Natural killer cell (primary cell): ENCODE results near the gene OGFOD1. TPM values are rescaled to one million over a fixed set of nuclear protein-coding genes. Genes with fewer than 3 reads are reported as not detected.

Source experiments
- ATAC-seq, 3 donors: fragments of 150-1000 bp in 2 of 3; fragments of 200-7000 bp in 1 of 3; cut with Tn5 transposase; 1 replicate in 1 of 3; 2 replicates in 2 of 3; pipeline ENCODE4 v1.10.0; 2021; ENCODE audit warnings: mild to moderate bottlenecking in 2 of 3, moderate library complexity in 2 of 3
- DNase-seq, 2 donors: peaks; one replicate each; pipeline versions ENCODE4 v3.0.0 to v3.0.0-alpha.2; 2013 to 2021; ENCODE audit warnings: mixed read lengths in 1 of 2
- H3K27ac ChIP-seq: one replicate; pipeline ENCODE4 v1.5.1; 2013; ENCODE audit warnings: mild to moderate bottlenecking, low read length
- H3K27me3 ChIP-seq: one replicate; pipeline ENCODE4 v1.6.1; 2013; ENCODE audit warnings: low read length; ENCODE audit not compliant: control insufficient read depth, insufficient read depth
- H3K36me3 ChIP-seq: one replicate; pipeline ENCODE4 v1.6.1; 2013; ENCODE audit warnings: low read length; ENCODE audit not compliant: control insufficient read depth, insufficient read depth
- H3K4me1 ChIP-seq: one replicate; pipeline ENCODE4 v1.6.1; 2013; ENCODE audit warnings: low read length; ENCODE audit not compliant: control insufficient read depth, insufficient read depth
- H3K4me3 ChIP-seq: one replicate; pipeline ENCODE4 v1.5.1; 2013; ENCODE audit warnings: low read length
- H3K9me3 ChIP-seq: one replicate; pipeline ENCODE4 v1.6.1; 2013; ENCODE audit warnings: low read length; ENCODE audit not compliant: control insufficient read depth, insufficient read depth
- H3K27ac Mint-ChIP-seq, 2 donors: one replicate each; pipeline ENCODE4 v1.8.0; 2022; ENCODE audit warnings: mild to moderate bottlenecking in 2 of 2, mixed read lengths in 2 of 2, moderate library complexity in 1 of 2
- H3K27me3 Mint-ChIP-seq, 2 donors: one replicate each; pipeline ENCODE4 v1.8.0; 2022; ENCODE audit warnings: low read depth in 2 of 2, mixed read lengths in 2 of 2
- H3K36me3 Mint-ChIP-seq: one replicate; pipeline ENCODE4 v1.8.0; 2022; ENCODE audit warnings: mixed read lengths
- H3K4me1 Mint-ChIP-seq, 2 donors: one replicate each; pipeline ENCODE4 v1.8.0; 2022; ENCODE audit warnings: mixed read lengths in 2 of 2
- H3K4me3 Mint-ChIP-seq: one replicate; pipeline ENCODE4 v1.8.0; 2022; ENCODE audit warnings: mild to moderate bottlenecking, moderate library complexity, mixed read lengths
- H3K9me3 Mint-ChIP-seq, 2 donors: one replicate each; pipeline ENCODE4 v1.8.0; 2022; ENCODE audit warnings: mixed read lengths in 2 of 2
- WGBS: methylation state at CpG from one replicate; pipeline ENCODE4 v1.1.7; 2013; ENCODE audit warnings: missing lambda C conversion rate; ENCODE audit not compliant: insufficient coverage; 5-methylcytosine and 5-hydroxymethylcytosine counted together
- intact Hi-C: fragments of 100-400 bp; cut with micrococcal nuclease; formaldehyde crosslinking; loops from one replicate; pipeline ENCODE4 v1.14.2; 2022
- total RNA-seq, 4 donors: library from RNA; stranded (reverse); fragments of 120-200 nt in 1 of 4; gene quantifications; one replicate each; pipeline versions ENCODE4 v1.2.3 to v1.2.4, GENCODE V29; 2013 to 2022
- TF ChIP-seq, protein P1 (sequence below): fragments of 200-600 bp; IDR thresholded peaks from one replicate; pipeline ENCODE4 v1.8.0; 2022; ENCODE audit warnings: antibody characterized with exemption

The OGFOD1 gene
- total RNA-seq, 3 donors from 2014 or later (not counting 1 experiment from before 2014, with no cell fraction given) = 12.7 to 20.6 (median 13.1) TPM

DNA sequence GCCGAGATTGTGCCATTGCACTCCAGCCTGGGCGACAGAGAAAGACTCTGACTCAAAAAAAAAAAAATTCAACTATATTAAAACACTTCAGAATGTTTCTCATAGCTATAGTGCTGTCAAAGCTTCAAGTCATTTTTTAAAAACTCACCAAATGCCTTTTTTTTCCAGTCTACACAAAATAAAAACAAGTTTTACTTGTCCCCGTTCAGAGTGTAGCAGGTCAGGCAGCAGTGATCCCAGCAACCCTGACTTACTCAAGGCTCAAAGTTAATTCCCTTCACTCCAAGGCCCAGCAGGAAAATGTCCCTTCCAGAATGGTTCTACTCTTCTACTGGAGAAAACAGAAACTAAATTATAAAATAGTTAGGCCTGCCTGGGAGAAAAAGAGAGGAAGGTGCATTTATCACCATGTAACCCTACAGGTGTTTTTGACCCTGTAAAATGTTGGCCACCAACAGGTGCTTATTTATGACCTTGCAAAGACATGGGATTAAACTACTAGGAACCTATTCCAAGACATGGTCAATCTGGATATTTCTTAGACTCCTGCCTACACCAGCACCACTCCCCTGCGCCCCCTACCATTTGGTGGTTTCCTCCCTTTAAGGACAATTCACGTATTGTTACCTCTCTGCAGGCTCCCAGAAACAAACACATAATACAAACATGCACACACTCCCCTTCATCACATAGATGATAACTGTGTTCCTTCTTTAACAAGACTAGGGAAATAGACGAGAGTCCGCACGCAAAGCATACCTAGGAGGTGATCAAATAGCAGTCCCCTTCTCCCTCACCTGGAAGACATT lies 31.4 kb upstream of the OGFOD1 start:
- peaks cover 13% of the 10 kb centered on the region for H3K4me1 ChIP-seq
- TF ChIP-seq, protein P1, sequence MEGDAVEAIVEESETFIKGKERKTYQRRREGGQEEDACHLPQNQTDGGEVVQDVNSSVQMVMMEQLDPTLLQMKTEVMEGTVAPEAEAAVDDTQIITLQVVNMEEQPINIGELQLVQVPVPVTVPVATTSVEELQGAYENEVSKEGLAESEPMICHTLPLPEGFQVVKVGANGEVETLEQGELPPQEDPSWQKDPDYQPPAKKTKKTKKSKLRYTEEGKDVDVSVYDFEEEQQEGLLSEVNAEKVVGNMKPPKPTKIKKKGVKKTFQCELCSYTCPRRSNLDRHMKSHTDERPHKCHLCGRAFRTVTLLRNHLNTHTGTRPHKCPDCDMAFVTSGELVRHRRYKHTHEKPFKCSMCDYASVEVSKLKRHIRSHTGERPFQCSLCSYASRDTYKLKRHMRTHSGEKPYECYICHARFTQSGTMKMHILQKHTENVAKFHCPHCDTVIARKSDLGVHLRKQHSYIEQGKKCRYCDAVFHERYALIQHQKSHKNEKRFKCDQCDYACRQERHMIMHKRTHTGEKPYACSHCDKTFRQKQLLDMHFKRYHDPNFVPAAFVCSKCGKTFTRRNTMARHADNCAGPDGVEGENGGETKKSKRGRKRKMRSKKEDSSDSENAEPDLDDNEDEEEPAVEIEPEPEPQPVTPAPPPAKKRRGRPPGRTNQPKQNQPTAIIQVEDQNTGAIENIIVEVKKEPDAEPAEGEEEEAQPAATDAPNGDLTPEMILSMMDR = no peak
- no peaks in the 10 kb centered on the region for H3K9me3 ChIP-seq
- H3K4me3 ChIP-seq = no peak overlapping the region
- no peaks in the 10 kb centered on the region for H3K27me3 ChIP-seq
- DNase-seq (no peak), ATAC-seq (no peak)
- no peak overlapping the region for H3K27ac ChIP-seq
- Mint-ChIP-seq H3K27ac (no peak overlapping the region), H3K9me3 (no peaks in the 10 kb centered on the region), H3K36me3 (no peaks in the 10 kb centered on the region), H3K4me3 (no peak overlapping the region), H3K4me1 (peaks cover 37 to 47% of the 10 kb centered on the region in 2 donors), H3K27me3 (no peaks in the 10 kb centered on the region)
- 93% methylated on average over 8 of the region's 8 CpGs for WGBS
- no peaks in the 10 kb centered on the region for H3K36me3 ChIP-seq
- intact Hi-C loops = no loop called here

DNA sequence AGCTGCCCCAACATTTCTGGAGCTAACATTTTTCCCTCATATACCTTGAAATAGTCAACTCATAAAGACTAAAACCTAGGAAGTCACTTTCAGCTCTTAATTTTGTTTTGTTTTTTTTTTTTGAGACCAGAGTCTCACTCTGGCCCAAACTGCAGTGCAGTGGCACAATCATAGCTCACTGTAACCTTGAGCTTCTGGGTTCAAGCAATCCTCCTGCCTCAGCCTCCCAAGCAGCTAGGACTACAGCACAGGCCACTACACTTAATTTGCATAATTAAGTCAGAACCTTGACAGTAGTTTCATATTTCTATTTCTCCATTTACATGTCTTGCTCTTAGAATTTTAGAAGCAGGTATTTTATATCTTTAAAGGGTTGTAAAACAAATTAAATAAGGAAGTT lies 30.7 kb upstream of the OGFOD1 start:
- no peaks in the 10 kb centered on the region for H3K36me3 Mint-ChIP-seq
- intact Hi-C loops = no loop called here
- Histone ChIP-seq H3K9me3 (no peaks in the 10 kb centered on the region), H3K4me1 (peaks cover 14% of the 10 kb centered on the region), H3K27me3 (no peaks in the 10 kb centered on the region), H3K27ac (no peak overlapping the region), H3K36me3 (no peaks in the 10 kb centered on the region), H3K4me3 (no peak overlapping the region)
- TF ChIP-seq, protein P1 = no peak
- H3K4me1 Mint-ChIP-seq = peaks cover 37 to 47% of the 10 kb centered on the region in 2 donors
- no peak overlapping the region for H3K4me3 Mint-ChIP-seq
- DNase-seq = no peak
- ATAC-seq = no peak
- H3K27me3 Mint-ChIP-seq = no peaks in the 10 kb centered on the region
- H3K9me3 Mint-ChIP-seq = no peaks in the 10 kb centered on the region
- H3K27ac Mint-ChIP-seq = no peak overlapping the region

DNA sequence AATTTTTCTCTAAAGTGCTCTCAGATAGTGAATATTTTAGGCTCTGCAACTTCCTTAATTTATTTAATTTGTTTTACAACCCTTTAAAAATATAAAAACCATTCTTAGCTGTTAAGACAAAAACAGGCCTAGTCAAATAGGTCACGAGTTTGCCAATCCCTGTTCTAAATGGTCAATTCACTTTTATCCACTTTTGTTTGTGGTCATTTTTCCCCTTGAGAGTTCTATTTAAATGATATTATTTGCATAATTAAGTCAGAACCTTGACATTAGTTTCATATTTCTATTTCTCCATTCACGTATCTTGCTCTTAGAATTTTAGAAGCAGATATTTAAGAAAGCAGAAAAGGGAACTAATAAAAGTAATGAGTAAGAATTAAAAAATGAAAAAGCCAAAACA lies 30.0 kb upstream of the OGFOD1 start:
- H3K27me3 ChIP-seq = no peaks in the 10 kb centered on the region
- Mint-ChIP-seq H3K27me3 (no peaks in the 10 kb centered on the region), H3K4me3 (no peak overlapping the region), H3K36me3 (no peaks in the 10 kb centered on the region), H3K9me3 (no peaks in the 10 kb centered on the region), H3K4me1 (peaks cover 36 to 41% of the 10 kb centered on the region in 2 donors), H3K27ac (no peak overlapping the region)
- DNase-seq = no peak
- no peak for ATAC-seq
- peaks cover 16% of the 10 kb centered on the region for H3K4me1 ChIP-seq
- 100% methylated on average over 1 of the region's 2 CpGs for WGBS
- no peaks in the 10 kb centered on the region for H3K36me3 ChIP-seq
- intact Hi-C loops = no loop called here
- no peaks in the 10 kb centered on the region for H3K9me3 ChIP-seq
- TF ChIP-seq, protein P1 = no peak
- no peak overlapping the region for H3K4me3 ChIP-seq
- peak overlapping the region; percentile 48 for H3K27ac ChIP-seq
